ENCODE results near the gene IQCF5.

DNA sequence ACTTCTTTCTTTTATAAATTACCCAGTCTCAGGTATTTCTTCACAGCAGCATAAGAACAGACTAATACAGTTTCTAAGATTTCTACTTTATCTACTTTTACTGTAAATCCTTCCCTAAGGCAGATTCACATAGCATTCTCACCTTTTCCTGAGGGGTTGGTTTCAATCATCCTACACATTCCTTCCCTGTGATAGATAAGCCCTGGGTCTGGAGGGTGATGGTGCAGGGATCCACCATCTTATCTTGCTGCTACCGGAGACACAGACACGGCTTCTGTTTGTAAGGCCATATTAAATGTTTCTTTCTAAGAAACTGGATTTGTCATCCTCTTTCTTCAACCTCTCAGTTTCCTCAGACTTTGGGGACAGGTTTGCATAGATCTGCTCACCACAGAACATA lies 6.1 kb downstream of the IQCF5 start:
- TF ChIP-seq JUNB (CRISPR knock-in tag; conservative IDR thresholded peaks at IDR 0.05) (no peak), NFIC (IDR thresholded peaks at IDR 0.05) (no peak), ZNF217 (CRISPR knock-in tag; IDR thresholded peaks at IDR 0.05) (no peak), POLR2A (conservative IDR thresholded peaks at IDR 0.05) (no peak), CTCF (IDR thresholded peaks at IDR 0.05 in 2 of 3, conservative IDR thresholded peaks at IDR 0.05 in 1 of 3; ENCODE audit: insufficient read depth in 2 of 3, low read depth in 1 of 3, low read length in 3 of 3) (no peak), EZH2 (IDR thresholded peaks at IDR 0.05; ENCODE audit: borderline replicate concordance, low read depth, low read length) (no peak), NR2C2 (CRISPR knock-in tag; IDR thresholded peaks at IDR 0.05) (no peak), NR2C2 (tag; IDR thresholded peaks at IDR 0.05) (no peak), ZC3H8 (IDR thresholded peaks at IDR 0.05) (no peak), BMI1 (IDR thresholded peaks at IDR 0.05; ENCODE audit: low read length) (no peak), CHD4 (IDR thresholded peaks at IDR 0.05; ENCODE audit: insufficient read depth, insufficient replicate concordance, low read depth, low read length, poor library complexity, severe bottlenecking) (no peak), RNF2 (IDR thresholded peaks at IDR 0.05) (no peak)
- TF ChIP-seq, protein P1, sequence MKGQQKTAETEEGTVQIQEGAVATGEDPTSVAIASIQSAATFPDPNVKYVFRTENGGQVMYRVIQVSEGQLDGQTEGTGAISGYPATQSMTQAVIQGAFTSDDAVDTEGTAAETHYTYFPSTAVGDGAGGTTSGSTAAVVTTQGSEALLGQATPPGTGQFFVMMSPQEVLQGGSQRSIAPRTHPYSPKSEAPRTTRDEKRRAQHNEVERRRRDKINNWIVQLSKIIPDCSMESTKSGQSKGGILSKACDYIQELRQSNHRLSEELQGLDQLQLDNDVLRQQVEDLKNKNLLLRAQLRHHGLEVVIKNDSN (CRISPR knock-in tag; IDR thresholded peaks at IDR 0.05), result no peak

Measured in K562 (cell line).